CD4-positive, alpha-beta memory T cell (primary cell): ENCODE results near the gene DNAJB4. TPM values are rescaled to one million over a fixed set of nuclear protein-coding genes. Genes with fewer than 3 reads are reported as not detected.

Source experiments
- CTCF ChIA-PET: fragments of 350-600 bp; sonication (Branson Sonifier 250); formaldehyde crosslinking; loops from one replicate; lab custom pipeline; 2021; ENCODE audit warnings: inconsistent platforms; ENCODE audit not compliant: partially characterized antibody; lab: Charles Lee
- POLR2A ChIA-PET: fragments of 350-600 bp; sonication (Branson Sonifier 250); formaldehyde crosslinking; loops from one replicate; lab custom pipeline; 2021; ENCODE audit not compliant: partially characterized antibody; lab: Charles Lee
- DNase-seq, 5 donors: peaks; one replicate each; pipeline versions ENCODE4 v3.0.0 to v3.0.0-alpha.2; 2020 to 2022; ENCODE audit warnings: mixed read lengths in 1 of 5
- H3K27ac ChIP-seq: one replicate; pipeline ENCODE4 v1.7.0; 2013; ENCODE audit warnings: low read depth, low read length
- H3K27me3 ChIP-seq: 2 replicates; pipeline ENCODE4 v1.7.0; 2013; ENCODE audit warnings: mild to moderate bottlenecking, low read length, moderate library complexity; ENCODE audit not compliant: insufficient read depth
- H3K36me3 ChIP-seq: 2 replicates; pipeline ENCODE4 v1.7.0; 2013; ENCODE audit warnings: mild to moderate bottlenecking, low read length, moderate library complexity; ENCODE audit not compliant: insufficient read depth
- H3K4me1 ChIP-seq: 2 replicates; pipeline ENCODE4 v1.7.0; 2013; ENCODE audit warnings: mild to moderate bottlenecking, low read length, moderate library complexity; ENCODE audit not compliant: insufficient read depth
- H3K4me3 ChIP-seq, 2 donors: one replicate each; pipeline ENCODE4 v1.7.0; 2013; ENCODE audit warnings: low read length in 2 of 2, mild to moderate bottlenecking in 1 of 2
- H3K9me3 ChIP-seq, 2 donors: one replicate each; pipeline ENCODE4 v1.7.0; 2013; ENCODE audit warnings: low read length in 2 of 2, control low read depth in 1 of 2; ENCODE audit not compliant: control insufficient read depth in 1 of 2
- H3K27ac Mint-ChIP-seq, 7 donors: one replicate each; pipeline ENCODE4 v1.8.0; 2020 to 2021; ENCODE audit warnings: mixed read lengths in 7 of 7, mild to moderate bottlenecking in 6 of 7, inconsistent platforms in 3 of 7, moderate library complexity in 3 of 7
- H3K27me3 Mint-ChIP-seq, 2 donors: one replicate each; pipeline ENCODE4 v1.8.0; 2020 to 2021; ENCODE audit warnings: mixed read lengths in 2 of 2
- H3K36me3 Mint-ChIP-seq, 2 donors: one replicate each; pipeline ENCODE4 v1.8.0; 2020 to 2021; ENCODE audit warnings: mixed read lengths in 2 of 2, inconsistent platforms in 1 of 2, mild to moderate bottlenecking in 1 of 2
- H3K4me1 Mint-ChIP-seq, 4 donors: one replicate each; pipeline ENCODE4 v1.8.0; 2020 to 2021; ENCODE audit warnings: mixed read lengths in 4 of 4, mild to moderate bottlenecking in 1 of 4
- H3K4me3 Mint-ChIP-seq, 8 donors: one replicate each; pipeline ENCODE4 v1.8.0; 2020 to 2021; ENCODE audit warnings: mixed read lengths in 8 of 8, mild to moderate bottlenecking in 7 of 8, moderate library complexity in 6 of 8, inconsistent platforms in 3 of 8
- H3K9me3 Mint-ChIP-seq, 8 donors: one replicate each; pipeline ENCODE4 v1.8.0; 2020 to 2021; ENCODE audit warnings: mixed read lengths in 8 of 8, mild to moderate bottlenecking in 5 of 8, inconsistent platforms in 3 of 8, moderate library complexity in 1 of 8
- intact Hi-C: fragments of 100-400 bp; cut with micrococcal nuclease; formaldehyde crosslinking; loops from one replicate; pipeline ENCODE4 v1.15.1; 2023
- polyA plus RNA-seq, 2 donors: library from polyadenylated mRNA; unstranded; fragments of 300-500 nt; fragmentation: Illumina TruSeq; gene quantifications; one replicate each; pipeline ENCODE4 v1.2.3, GENCODE V29; 2021
- total RNA-seq, 2 experiments: library from RNA; stranded (reverse); gene quantifications; one replicate each; pipeline ENCODE4 v1.2.3, GENCODE V29; 2021

The DNAJB4 gene
- total and polyA plus RNA-seq, 4 experiments from 2014 or later: 8.7 to 18.3 (median 12.6) TPM

GRCh38 chr1:78029793-78030192 lies 25.1 kb downstream of the DNAJB4 start:
- Mint-ChIP-seq H3K27me3 (peaks cover 2 to 4% of the 10 kb centered on the region in 2 donors), H3K9me3 (no peaks in the 10 kb centered on the region)
- POLR2A ChIA-PET: no interaction called here

GRCh38 chr1:78032996-78033796 lies 28.5 kb downstream of the DNAJB4 start:
- Mint-ChIP-seq H3K27ac (no peak overlapping the region), H3K27me3 (peaks cover 4 to 11% of the 10 kb centered on the region in 2 donors), H3K4me1 (no peaks in the 10 kb centered on the region), H3K4me3 (no peak overlapping the region), H3K9me3 (no peaks in the 10 kb centered on the region), H3K36me3 (no peaks in the 10 kb centered on the region)
- H3K36me3 ChIP-seq: no peaks in the 10 kb centered on the region
- no peak for DNase-seq
- POLR2A ChIA-PET: interaction anchor here (1.3 kb wide), 1 partner anchor 28 kb away, joined by 3 read pairs; no protein-coding TSS in a partner anchor
- no peak overlapping the region for H3K27ac ChIP-seq
- CTCF ChIA-PET: no interaction called here
- intact Hi-C loops: no loop called here
- H3K27me3 ChIP-seq: no peaks in the 10 kb centered on the region
- no peak overlapping the region for H3K4me3 ChIP-seq
- no peaks in the 10 kb centered on the region for H3K9me3 ChIP-seq
- H3K4me1 ChIP-seq: no peaks in the 10 kb centered on the region

More at GRCh38 chr1:78029793-78030192, 25.1 kb downstream of the DNAJB4 start:
- Histone ChIP-seq H3K4me1 (no peaks in the 10 kb centered on the region), H3K4me3 (no peak overlapping the region), H3K27ac (no peak overlapping the region), H3K9me3 (no peaks in the 10 kb centered on the region), H3K36me3 (no peaks in the 10 kb centered on the region), H3K27me3 (no peaks in the 10 kb centered on the region)
- Mint-ChIP-seq H3K4me3 (no peak overlapping the region), H3K36me3 (no peaks in the 10 kb centered on the region), H3K4me1 (no peaks in the 10 kb centered on the region), H3K27ac (no peak overlapping the region)
- no peak for DNase-seq
- intact Hi-C loops: no loop called here
- CTCF ChIA-PET: no interaction called here

GRCh38 chr1:78033797-78034172 lies 29.0 kb downstream of the DNAJB4 start:
- no peaks in the 10 kb centered on the region for H3K9me3 Mint-ChIP-seq
- no peak overlapping the region for H3K27ac Mint-ChIP-seq
- DNase-seq: no peak
- no peaks in the 10 kb centered on the region for H3K36me3 Mint-ChIP-seq
- H3K4me1 Mint-ChIP-seq: no peaks in the 10 kb centered on the region
- H3K4me3 Mint-ChIP-seq: no peak overlapping the region
- POLR2A ChIA-PET: interaction anchor here (1.3 kb wide), 1 partner anchor 28 kb away, joined by 3 read pairs; no protein-coding TSS in a partner anchor
- Histone ChIP-seq H3K27me3 (no peaks in the 10 kb centered on the region), H3K36me3 (no peaks in the 10 kb centered on the region), H3K27ac (no peak overlapping the region), H3K4me3 (no peak overlapping the region), H3K4me1 (no peaks in the 10 kb centered on the region), H3K9me3 (no peaks in the 10 kb centered on the region)
- intact Hi-C loops: no loop called here
- peaks cover 4 to 11% of the 10 kb centered on the region in 2 donors for H3K27me3 Mint-ChIP-seq
- CTCF ChIA-PET: no interaction called here

- no peaks in the 10 kb centered on the region for H3K36me3 ChIP-seq
- no peaks in the 10 kb centered on the region for H3K4me1 ChIP-seq
- ChIA-PET CTCF (interaction anchor here (1.5 kb wide), 1 partner anchor 9 kb away, joined by 4 read pairs; no protein-coding TSS in a partner anchor), POLR2A (no interaction called here)
- Mint-ChIP-seq H3K27ac (no peak overlapping the region), H3K4me3 (no peak overlapping the region), H3K9me3 (no peaks in the 10 kb centered on the region), H3K36me3 (no peaks in the 10 kb centered on the region), H3K4me1 (peaks cover 0 to under 1% (median 0%) of the 10 kb centered on the region in 4 donors), H3K27me3 (peaks cover 4 to 11% of the 10 kb centered on the region in 2 donors)
- intact Hi-C loops: no loop called here
- no peaks in the 10 kb centered on the region for H3K9me3 ChIP-seq
- no peak overlapping the region for H3K27ac ChIP-seq
- H3K4me3 ChIP-seq: no peak overlapping the region
- no peaks in the 10 kb centered on the region for H3K27me3 ChIP-seq
- DNase-seq: no peak
Measured at GRCh38 chr1:78035121-78035520, 30.4 kb downstream of the DNAJB4 start.

GRCh38 chr1:78036450-78036849 lies 31.7 kb downstream of the DNAJB4 start:
- Histone ChIP-seq H3K4me3 (no peak overlapping the region), H3K27ac (no peak overlapping the region), H3K4me1 (peaks cover 4% of the 10 kb centered on the region), H3K9me3 (no peaks in the 10 kb centered on the region), H3K27me3 (no peaks in the 10 kb centered on the region), H3K36me3 (no peaks in the 10 kb centered on the region)
- no peak for DNase-seq
- intact Hi-C loops: no loop called here
- ChIA-PET CTCF (no interaction called here), POLR2A (interaction anchor here (0.7 kb wide), 1 partner anchor 901 kb away, joined by 3 read pairs; no protein-coding TSS in a partner anchor)
- peaks cover 6 to 10% (median 7%) of the 10 kb centered on the region in 4 donors for H3K4me1 Mint-ChIP-seq
- no peak overlapping the region for H3K27ac Mint-ChIP-seq
- no peak overlapping the region for H3K4me3 Mint-ChIP-seq
- peaks cover 4 to 11% of the 10 kb centered on the region in 2 donors for H3K27me3 Mint-ChIP-seq
- no peaks in the 10 kb centered on the region for H3K9me3 Mint-ChIP-seq
- no peaks in the 10 kb centered on the region for H3K36me3 Mint-ChIP-seq

GRCh38 chr1:78038071-78038470 lies 33.3 kb downstream of the DNAJB4 start:
- intact Hi-C loops: no loop called here
- peaks cover 4% of the 10 kb centered on the region for H3K4me1 ChIP-seq
- H3K27me3 ChIP-seq: no peaks in the 10 kb centered on the region
- DNase-seq: no peak
- peaks cover 3 to 11% of the 10 kb centered on the region in 2 donors for H3K27me3 Mint-ChIP-seq
- no peak overlapping the region for H3K27ac Mint-ChIP-seq
- no peaks in the 10 kb centered on the region for H3K36me3 ChIP-seq
- no peak overlapping the region for H3K4me3 Mint-ChIP-seq
- POLR2A ChIA-PET: no interaction called here
- H3K9me3 Mint-ChIP-seq: no peaks in the 10 kb centered on the region
- peaks cover 6 to 12% (median 8%) of the 10 kb centered on the region in 4 donors for H3K4me1 Mint-ChIP-seq
- no peaks in the 10 kb centered on the region for H3K36me3 Mint-ChIP-seq
- CTCF ChIA-PET: no interaction called here
- H3K9me3 ChIP-seq: no peaks in the 10 kb centered on the region
- H3K4me3 ChIP-seq: no peak overlapping the region
- no peak overlapping the region for H3K27ac ChIP-seq

- H3K27ac ChIP-seq: no peak overlapping the region
- ChIA-PET CTCF (interaction anchor here (0.6 kb wide), 1 partner anchor 66 kb away, joined by 3 read pairs; no protein-coding TSS in a partner anchor), POLR2A (no interaction called here)
- H3K36me3 ChIP-seq: no peaks in the 10 kb centered on the region
- no peak overlapping the region for H3K27ac Mint-ChIP-seq
- H3K27me3 Mint-ChIP-seq: peaks cover 6 to 11% of the 10 kb centered on the region in 2 donors
- no peaks in the 10 kb centered on the region for H3K9me3 Mint-ChIP-seq
- peaks cover 4% of the 10 kb centered on the region for H3K4me1 ChIP-seq
- H3K4me3 ChIP-seq: no peak overlapping the region
- DNase-seq: no peak
- H3K4me1 Mint-ChIP-seq: peaks cover 6 to 12% (median 8%) of the 10 kb centered on the region in 4 donors
- no peaks in the 10 kb centered on the region for H3K27me3 ChIP-seq
- H3K4me3 Mint-ChIP-seq: no peak overlapping the region
- H3K9me3 ChIP-seq: no peaks in the 10 kb centered on the region
- no peaks in the 10 kb centered on the region for H3K36me3 Mint-ChIP-seq
- intact Hi-C loops: no loop called here
Measured at GRCh38 chr1:78038491-78038939, 33.8 kb downstream of the DNAJB4 start.
